NCI-H774 (cell line): Measurements from ENCODE around the gene LCA5.
"Not testable (repeated sequence)": the region's sequence is repeated elsewhere in the genome, so short reads cannot be mapped to it uniquely, and the experiment has no call there.

Experiments used
- DNase-seq: peaks from one replicate; lab custom pipeline; 2025; lab: John Stamatoyannopoulos, UW

LCA5 gene

DNA sequence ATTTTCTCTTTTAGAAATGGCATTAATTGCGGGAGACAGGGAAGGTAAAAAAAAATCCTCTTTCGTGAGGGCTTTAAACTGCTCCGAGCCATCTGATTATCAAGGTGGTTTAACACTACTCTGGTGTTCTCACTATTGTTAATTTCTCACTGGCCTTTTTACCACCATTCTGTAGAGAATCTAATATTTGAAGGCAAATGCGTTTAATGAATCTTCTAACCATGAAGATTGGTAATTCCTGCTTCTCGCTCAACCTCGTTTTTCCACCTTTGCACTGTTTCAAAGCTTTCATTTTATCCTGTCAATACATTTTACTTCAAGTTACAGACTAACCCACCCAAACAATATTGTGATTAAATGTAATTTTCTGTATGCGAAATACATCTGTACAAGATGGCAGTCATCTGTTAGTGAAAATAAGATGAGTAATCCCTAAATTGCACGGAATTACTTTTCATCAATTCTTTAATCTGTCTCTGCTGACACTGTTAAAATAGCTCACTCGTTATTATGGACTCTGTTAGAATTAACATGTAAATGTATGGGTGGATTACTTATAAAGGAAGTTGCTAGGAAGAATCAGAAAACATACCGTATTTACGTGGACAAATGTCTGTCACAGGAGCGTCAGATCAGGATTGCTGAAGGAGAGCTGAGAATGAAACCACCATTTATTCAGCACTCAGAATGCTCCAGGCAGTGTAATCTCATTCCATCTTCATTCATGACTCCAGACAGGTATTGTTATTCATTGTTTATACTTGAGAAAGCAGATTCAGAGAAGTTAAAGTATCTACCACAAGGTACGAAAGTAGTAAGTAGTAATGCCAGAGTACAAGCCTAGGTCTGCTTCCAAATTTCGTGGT lies 1.1 kb upstream of the LCA5 start:
- DNase-seq: peak; percentile 19

DNA sequence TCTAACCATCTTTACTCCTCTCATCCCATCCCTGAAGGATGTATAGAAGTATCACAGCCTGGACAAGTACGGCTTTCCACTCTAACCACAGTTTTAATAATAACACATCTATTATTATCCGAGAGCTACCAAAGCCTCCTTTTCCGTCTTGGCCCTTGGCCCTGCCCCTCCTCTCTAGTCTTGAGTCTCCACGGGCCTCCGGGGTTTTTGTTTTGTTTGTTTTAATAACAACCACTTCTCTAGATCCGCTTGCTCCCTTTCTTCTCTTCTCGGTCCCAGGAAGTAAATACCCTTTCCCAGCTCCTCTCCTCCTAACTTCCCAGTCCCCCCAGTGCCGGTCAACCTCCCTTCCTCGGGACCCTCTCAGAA lies 661 bp downstream of the LCA5 start:
- DNase-seq: no peak

DNA sequence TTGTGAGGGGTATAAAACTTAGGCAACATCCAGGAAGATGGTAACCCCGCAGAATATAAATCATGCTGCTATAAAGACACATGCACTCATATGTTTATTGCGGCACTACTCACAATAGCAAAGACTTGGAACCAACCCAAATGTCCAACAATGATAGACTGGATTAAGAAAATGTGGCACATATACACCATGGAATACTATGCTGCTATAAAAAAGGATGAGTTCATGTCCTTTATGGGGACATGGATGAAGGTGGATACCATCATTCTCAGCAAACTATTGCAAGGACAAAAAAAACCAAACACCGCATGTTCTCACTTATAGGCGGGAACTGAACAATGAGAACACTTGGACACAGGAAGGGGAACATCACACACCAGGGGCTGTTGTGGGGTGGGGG lies 7.7 kb downstream of the LCA5 start:
- DNase-seq: not testable (repeated sequence)

DNA sequence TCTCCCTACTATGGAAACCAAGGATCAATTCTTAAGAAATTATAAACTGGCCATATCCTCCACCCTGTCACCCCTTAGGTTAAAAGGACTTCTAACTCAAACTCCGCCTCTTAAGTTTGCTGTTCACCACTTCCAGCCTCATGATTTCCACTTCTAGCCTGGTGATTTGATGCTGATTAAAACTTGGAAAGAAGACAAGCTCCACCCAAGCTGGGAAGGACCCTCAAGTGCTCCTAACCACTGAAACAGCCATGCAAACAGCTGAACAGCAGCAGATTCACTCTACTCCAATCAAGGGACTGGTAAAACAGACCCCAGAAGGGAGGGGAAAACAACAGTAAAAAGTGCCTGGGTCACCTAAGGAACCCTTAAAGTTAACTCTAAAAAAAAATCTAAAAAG lies 10.3 kb downstream of the LCA5 start:
- DNase-seq: no peak

DNA sequence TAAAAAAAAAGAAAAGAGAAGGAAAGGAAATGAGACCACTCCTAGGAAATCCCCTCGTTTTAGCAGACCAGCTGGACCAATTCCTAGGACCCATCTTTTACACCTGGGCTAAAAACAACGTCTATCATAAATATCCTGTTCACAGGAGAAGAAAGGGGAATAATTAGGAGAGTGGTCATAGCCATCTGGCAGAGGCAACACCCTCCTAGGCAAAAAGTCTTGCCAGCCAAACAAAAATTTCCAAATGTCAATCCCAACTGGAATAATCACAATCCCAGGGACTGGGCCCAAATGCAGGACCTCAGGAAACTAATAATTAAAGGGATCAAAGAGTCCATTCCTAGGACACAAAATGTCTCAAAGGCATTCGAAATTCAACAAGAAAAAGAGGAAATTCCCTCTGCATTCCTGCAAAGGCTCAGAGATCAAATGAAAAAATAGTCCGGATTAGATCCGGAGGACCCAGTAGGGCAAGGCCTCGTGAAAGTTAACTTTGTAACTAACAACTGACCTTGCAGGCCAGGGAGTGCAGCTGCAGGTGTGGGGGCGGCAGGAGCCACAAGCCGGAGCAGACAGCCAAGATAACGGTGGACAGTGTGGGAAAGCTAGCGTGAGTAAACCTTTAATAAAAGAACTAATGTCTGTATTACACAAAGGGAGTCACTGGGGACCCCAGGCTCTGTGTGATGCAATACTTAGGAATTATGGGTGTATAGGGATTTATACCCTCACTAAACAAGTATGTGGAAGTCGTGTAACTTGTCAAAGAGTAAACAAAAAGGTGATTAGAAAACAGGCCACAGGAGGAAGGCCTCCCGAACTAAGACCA lies 11.7 kb downstream of the LCA5 start:
- no peak for DNase-seq

DNA sequence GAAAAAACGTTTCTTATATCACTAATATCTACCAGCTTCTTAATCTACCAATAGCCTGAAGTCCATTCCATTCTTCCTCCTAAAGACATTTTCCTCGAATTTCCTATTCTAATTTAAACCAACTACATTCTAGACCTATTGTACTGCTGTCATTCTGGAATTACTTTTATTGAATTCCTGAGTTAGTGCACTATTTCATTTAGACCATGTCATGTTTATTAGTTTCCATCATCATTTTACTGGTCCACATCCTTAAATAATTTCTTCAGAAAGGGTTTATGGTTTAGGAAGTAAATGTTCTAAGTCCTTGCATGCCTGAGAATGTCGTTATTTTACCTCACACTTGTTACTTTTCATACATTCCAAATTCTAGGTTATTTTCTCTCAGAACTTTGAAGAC lies 13.2 kb downstream of the LCA5 start:
- DNase-seq: no peak

DNA sequence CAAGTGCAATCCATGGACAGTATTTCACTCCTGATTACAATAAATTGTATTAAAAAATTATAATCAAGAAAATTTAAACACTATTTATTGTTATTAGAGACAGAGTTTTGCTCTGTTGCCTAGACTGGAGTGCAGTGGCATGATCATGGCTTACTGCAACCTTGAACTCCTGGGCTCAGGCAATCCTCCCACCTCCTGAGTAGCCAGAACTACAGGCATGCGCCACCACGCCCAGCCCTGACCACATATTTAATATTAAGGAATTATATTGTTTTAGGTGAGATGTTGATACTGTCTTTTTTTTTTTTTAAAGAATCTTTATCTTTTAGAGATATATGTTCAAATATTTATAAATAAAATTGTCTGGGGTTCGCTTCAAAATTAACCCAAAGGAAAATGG lies 14.6 kb downstream of the LCA5 start:
- no peak for DNase-seq

DNA sequence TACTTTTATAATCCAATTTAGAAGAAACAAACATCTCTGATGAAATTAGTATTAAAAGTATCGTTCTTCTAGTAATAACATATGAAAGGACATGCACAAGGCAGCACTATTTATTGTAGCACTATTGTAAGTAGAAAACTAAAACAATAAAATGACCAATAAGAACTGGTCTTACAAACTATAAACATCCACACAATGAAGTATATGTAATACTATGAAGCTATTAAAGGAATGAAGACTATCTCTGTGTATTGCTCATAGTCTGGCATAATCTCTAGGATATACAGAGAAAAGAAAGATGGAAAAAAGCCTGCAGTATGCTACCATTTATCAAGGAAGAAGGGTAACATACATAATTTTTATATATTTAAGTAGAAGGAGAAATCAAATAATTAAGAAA lies 16.7 kb downstream of the LCA5 start:
- DNase-seq: no peak

DNA sequence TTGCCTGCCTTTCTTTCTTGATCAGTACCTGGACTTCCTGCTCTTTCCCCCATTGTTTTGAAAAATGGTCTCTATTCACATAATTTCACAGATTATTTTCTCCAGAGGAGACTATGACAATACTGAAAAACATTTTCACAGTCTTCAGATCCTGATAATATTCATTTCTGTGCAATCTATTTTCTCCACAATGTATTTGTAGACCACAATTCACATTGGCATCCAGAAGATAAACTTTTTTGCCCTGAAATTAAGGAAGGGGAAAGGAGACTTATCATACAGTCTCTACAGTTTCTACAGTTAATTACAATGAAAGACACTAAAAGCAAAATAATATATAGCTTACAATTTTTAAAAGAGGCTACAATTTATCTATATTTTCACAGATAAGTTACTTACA lies 18.4 kb downstream of the LCA5 start:
- DNase-seq: no peak

DNA sequence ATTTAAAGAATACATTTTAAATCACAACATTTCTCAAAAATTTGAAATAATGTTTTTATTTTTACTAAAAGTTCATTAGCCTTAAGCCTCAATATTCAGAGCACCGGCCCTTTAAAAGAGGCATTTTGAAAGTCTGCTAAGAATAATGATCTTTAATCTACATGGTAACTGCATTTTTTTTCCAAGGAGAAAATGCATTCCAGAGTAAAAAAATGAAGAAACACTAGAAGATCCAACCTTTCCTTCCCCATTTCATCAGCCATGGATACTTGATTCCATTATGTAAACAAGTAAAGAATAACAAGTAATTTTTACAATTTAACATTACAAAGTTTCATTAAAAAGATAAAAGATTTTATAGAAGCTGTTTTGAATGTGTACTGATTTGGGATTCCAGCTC lies 21.8 kb downstream of the LCA5 start:
- DNase-seq: no peak

DNA sequence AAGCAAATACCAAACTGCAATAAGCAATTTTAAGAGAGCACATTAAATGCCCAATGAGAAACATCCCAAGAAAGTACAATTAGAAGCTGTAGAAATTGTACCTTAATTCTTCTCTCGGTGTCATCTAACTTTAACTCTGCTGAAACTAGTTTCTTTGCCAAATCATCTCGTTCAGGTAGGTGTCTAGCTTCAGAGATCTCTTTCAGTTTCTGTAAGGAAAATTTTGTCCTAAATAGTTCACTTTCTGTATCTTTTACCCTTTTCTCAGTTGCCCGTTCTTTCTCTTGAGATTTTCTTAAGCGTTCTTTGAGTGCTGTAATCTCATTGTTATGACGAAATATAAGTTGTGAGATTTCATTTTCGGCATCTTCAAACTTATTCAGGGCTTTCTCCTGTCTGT lies 24.1 kb downstream of the LCA5 start:
- no peak for DNase-seq

DNA sequence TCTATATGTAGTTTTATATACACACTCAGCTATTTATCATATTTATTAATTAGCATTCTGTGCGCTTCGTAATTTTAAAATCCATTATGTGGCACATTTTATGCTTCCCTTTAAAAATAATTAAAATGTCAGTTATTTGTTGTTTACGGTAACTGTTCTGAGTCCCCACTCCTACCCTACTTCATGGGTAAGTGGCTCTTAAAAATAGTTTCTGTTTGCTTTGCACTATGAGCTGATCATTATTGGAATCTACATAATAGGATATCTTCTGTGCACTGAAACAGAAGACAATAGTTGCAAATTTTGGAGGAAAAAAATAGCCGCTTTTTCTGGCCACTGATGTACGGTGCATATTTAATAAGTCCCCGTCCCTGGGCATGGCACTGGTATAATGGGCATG lies 25.2 kb downstream of the LCA5 start:
- no peak for DNase-seq

DNA sequence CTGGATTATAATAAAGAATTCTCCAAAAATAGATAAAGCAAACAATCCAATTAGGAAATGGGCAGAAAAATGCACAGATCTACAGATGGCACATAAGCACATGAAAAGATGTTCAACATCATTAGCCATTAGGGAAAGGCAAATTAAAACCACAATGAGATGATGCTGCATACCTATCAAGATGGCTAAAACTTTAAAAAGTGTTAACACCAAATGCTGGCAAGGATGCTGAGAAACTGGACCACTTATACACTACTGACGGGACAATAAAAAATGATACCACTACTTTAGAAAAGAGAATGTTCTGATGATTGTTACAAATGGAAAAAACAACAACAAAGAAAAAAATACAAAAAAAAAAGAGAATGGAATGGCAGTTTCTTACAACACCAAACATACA lies 26.5 kb downstream of the LCA5 start:
- DNase-seq: no peak

DNA sequence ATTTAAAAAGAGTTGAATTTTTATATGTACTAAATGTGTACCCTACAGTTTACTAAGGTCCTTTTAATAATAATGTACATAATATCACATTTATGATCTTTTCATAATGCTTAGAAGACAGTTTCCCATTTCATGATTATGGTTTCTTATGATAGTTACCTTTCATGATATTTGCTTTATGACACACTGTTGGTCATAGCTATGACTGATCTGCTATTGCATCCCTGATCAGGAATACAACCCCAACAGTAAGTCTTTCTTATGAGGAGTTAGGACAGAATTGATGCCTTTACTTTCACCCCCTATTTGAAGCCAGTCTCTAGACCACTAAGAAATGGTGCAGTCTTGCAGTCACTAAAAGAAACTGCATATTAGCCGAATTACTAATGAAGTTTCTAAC lies 31.0 kb downstream of the LCA5 start:
- DNase-seq: no peak

DNA sequence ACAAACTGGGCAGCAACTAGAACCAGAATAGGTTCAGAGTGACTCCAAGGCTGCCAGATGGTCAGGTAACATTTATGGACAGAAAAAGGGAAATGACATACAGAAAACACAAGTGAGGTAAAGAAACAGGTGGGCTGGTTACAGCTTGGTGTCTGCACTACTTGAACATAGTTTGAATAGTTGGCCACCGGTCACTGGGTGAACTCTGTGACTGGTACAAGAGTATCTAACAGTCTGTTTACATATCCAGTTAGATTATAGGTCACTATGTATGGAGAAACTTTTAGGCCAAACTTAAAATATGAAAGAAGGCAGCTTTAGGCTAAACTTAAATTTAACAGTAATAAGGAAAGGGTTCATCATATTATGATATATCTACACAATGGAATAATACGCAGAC lies 32.9 kb downstream of the LCA5 start:
- DNase-seq: no peak

DNA sequence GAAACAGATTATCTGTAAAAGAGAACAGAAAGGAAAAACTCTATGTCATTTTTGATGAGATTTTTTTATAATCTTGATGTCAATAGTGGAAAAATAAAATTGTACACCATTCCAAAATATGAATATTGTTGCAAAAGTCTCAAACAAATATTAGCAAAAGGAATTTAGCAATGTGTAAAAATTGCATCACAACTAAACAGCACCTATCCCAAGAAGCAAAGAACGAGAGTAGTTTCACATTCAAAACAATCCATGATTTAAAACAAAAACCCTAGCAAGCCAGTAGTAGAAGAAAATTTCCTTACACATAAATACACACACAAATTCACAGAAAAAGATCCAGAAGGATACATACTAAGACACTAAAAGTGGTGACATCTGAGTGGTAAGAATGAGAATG lies 38.4 kb downstream of the LCA5 start:
- no peak for DNase-seq

DNA sequence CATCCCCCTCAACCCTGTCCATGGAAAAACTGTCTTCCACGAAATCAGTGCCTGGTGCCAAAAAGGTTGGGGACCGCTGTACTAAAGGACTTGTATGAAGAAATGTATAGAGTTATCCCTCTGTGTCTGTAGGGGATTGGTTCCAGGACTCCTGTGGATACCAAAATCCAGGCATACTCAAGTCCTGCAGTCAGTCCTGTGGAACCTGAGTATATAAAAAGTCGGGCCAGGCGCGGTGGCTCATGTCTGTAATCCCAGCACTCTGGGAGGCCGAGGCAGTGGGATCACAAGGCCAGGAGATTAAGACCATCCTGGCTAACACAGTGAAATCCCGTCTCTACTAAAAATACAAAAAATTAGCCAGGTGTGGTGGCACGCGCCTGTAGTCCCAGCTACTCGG lies 42.0 kb downstream of the LCA5 start:
- DNase-seq: no peak

DNA sequence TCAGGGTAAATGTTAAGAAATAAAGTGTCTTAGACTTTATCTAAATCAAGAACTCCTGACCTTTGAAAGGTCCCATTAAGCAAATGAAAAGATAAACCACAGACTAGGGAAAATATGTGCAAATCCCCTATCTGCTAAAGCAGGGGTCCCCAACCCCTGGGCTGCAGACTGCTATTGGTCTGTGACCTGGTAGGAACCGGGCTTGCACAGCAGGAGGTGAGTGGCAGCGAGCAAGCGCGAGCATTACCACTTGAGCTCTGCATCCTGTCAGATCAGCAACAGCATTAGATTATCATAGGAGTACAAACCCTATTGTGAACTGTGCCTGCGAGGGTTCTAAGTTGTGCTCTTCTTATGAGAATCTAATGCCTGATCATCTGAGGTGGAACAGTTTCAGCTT lies 42.4 kb downstream of the LCA5 start:
- DNase-seq: no peak

DNA sequence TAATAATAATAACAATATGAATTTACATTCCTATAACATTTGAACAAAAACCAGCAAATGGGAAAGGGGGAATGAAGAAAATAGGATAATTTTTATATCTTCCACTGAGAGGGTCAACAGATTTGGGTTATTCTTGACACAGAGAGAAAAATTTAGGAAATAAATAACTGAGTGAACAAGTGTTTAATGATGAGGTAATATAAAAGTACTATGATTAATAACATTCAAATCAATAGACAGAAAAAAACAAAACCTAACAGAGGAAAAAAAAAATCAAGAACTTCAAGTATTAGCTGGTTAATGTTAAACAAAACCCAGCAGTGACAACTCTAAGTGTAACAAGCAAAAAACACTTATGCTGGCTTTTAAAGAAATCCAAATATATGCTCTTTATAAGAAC lies 66.5 kb downstream of the LCA5 start:
- DNase-seq: no peak

DNA sequence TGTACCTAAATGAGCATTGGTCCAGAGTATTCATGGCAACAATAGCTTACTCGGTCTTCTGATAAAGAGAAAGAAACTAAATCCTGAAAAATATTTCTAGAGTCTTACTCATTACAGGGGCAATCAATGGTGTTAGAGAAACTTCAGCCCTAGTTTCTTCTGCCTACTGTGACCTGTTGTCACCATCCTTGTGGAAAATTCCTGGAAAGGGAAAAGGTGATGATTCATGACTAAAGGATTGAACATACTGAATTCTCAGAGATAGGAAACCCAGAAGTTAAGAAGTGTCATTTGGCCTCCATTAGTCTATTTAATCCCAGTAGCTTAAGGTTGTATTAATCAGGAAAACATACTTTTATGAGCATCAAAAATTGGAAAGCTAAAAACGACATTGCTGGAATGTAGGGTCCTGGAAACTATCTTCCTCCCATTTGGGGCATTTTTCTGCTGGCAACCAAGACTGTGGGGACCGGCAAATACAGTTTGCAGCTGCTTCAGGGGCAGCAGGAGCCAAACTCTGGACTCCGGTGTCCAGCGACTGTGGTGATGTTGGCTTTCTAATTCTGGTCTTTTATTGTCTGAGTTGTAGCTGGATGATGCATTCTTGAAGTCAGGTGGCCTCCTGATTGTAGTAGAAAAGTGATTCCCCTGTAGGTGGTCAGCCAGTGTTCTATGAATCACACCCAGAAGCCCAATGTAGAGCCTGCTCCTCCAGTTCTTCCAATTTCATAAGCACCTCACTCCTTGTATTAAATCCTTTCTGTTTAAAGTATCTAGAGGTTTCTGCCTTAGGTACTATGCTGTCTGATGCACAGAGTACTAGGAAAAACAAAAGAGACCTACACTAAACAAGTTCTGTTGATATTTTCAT lies 67.6 kb downstream of the LCA5 start:
- DNase-seq: no peak

DNA sequence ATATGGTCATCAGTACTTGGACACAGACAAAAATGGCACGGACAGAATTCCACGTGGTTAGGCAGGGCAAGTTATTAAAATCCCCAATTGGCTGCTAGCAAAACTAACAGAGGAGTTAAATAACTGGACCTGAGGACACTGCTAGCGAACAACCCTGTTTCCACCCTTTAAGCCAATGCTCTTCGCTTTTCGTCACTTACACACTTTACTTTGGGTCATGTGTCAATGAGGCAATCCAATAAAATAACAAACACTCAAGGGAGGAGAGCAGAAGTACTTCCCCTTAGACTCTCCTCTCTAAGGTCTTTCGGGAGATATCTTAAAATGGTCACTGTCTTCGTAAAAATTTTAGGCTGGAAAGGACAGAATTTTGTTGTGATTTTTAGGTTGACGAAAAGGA lies 68.6 kb downstream of the LCA5 start:
- DNase-seq: no peak

DNA sequence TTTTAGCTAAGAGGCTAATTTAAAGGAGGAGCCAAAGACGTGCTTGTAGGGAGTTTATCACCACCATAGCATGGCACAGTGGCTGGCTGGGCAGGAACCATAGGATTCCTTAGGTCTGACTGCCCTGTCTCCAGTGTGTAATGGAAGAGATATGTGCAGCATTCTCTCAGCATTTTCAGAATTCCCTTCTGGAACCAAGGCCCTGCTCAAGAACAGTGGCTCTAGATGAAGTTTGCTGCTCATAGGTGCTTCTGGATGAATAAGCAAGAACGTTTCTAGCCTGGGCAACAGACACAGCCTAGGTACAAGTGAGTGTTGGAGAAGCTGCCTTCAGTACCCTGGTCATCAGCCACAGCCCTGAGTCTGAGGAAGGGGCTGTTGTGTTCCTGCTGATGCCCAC lies 69.1 kb downstream of the LCA5 start:
- no peak for DNase-seq

DNA sequence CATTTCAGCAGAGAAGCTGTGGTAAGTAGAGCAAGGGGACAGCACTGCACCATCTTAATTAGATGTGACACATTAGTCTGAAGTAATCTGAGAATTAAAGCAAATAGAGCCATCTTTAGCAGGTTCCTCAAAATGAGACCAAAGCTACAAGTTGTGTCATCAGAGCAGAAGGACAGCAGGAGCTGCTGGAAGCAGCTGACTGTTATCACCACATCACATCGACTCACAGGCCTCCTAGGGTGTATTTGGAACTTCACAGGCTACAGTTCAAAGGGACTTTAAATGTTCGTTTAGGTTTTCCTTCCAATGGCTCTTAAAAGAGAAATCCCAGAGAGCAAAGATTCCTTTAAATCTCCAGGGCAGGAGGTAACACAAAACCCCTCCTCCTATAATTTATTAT lies 69.5 kb downstream of the LCA5 start:
- DNase-seq: no peak
